Liver (tissue), 3 donors: ENCODE results near the gene SCARB1.

Source experiments
- JUND ChIP-seq, 2 donors: IDR thresholded peaks; 2 replicates each; pipeline ENCODE4 v1.6.1; 2016; ENCODE audit warnings: antibody characterized with exemption in 2 of 2
- MAX ChIP-seq: IDR thresholded peaks from 2 replicates; pipeline ENCODE4 v1.6.1; 2016; ENCODE audit warnings: antibody characterized with exemption
- RAD21 ChIP-seq, 2 donors: IDR thresholded peaks; 2 replicates each; pipeline ENCODE4 v1.6.1; 2016; ENCODE audit warnings: antibody characterized with exemption in 2 of 2, mild to moderate bottlenecking in 2 of 2
- REST ChIP-seq: IDR thresholded peaks from 2 replicates; pipeline ENCODE4 v1.6.1; 2016; ENCODE audit warnings: antibody characterized with exemption, mild to moderate bottlenecking
- ZBTB33 ChIP-seq: IDR thresholded peaks from 2 replicates; pipeline ENCODE4 v1.6.1; 2016; ENCODE audit warnings: antibody characterized with exemption
- TF ChIP-seq, protein P1 (sequence below): fragments of 150-350 bp; IDR thresholded peaks from 2 replicates; pipeline ENCODE4 v1.5.1; 2017; ENCODE audit warnings: improper control_type of control experiment, low read depth, low read length; ENCODE audit not compliant: missing input control
- donor health status: healthy.
- donor health status: healthy.

DNA sequence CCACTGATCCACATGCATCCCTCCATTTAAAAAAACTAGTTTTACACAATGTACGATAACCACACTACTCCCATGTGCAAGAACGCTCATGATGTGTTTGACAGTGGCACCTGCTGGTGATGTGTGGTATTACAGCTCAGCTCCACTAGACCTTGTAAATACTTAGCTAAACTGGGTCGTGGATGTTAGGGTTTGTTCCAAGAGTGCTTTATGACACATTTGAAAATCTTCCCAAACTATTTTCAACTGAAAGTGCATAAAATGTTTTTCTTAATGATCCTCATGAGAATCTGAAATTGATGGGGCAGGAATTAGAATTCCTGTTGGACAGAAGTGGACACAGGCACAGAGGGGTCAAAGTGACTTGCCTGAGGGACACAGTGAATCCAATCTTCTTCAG lies 99.2 kb downstream of the SCARB1 start:
- TF ChIP-seq, protein P1, sequence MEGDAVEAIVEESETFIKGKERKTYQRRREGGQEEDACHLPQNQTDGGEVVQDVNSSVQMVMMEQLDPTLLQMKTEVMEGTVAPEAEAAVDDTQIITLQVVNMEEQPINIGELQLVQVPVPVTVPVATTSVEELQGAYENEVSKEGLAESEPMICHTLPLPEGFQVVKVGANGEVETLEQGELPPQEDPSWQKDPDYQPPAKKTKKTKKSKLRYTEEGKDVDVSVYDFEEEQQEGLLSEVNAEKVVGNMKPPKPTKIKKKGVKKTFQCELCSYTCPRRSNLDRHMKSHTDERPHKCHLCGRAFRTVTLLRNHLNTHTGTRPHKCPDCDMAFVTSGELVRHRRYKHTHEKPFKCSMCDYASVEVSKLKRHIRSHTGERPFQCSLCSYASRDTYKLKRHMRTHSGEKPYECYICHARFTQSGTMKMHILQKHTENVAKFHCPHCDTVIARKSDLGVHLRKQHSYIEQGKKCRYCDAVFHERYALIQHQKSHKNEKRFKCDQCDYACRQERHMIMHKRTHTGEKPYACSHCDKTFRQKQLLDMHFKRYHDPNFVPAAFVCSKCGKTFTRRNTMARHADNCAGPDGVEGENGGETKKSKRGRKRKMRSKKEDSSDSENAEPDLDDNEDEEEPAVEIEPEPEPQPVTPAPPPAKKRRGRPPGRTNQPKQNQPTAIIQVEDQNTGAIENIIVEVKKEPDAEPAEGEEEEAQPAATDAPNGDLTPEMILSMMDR, result peak; percentile 62
- TF ChIP-seq REST (no peak), ZBTB33 (no peak), RAD21 (IDR thresholded peaks at IDR 0.05) (peak; percentile 65 to 75), JUND (IDR thresholded peaks at IDR 0.05) (no peak), MAX (no peak)
